ENCODE measurements around the gene CMSS1.

CMSS1 gene

GRCh38 chr3:99945328-99945995 lies 127.8 kb downstream of the CMSS1 start:
- no peak overlapping the region for H3K9ac ChIP-seq
- H3K36me3 ChIP-seq (ENCODE audit: control insufficient read depth, insufficient read depth, low read length), result no peaks in the 10 kb centered on the region
- H3K27me3 ChIP-seq (ENCODE audit: control insufficient read depth, insufficient read depth, low read length), result no peaks in the 10 kb centered on the region
- no peaks in the 10 kb centered on the region for H3K9me3 ChIP-seq (ENCODE audit: control insufficient read depth, low read length)
- TF ChIP-seq, protein P1, sequence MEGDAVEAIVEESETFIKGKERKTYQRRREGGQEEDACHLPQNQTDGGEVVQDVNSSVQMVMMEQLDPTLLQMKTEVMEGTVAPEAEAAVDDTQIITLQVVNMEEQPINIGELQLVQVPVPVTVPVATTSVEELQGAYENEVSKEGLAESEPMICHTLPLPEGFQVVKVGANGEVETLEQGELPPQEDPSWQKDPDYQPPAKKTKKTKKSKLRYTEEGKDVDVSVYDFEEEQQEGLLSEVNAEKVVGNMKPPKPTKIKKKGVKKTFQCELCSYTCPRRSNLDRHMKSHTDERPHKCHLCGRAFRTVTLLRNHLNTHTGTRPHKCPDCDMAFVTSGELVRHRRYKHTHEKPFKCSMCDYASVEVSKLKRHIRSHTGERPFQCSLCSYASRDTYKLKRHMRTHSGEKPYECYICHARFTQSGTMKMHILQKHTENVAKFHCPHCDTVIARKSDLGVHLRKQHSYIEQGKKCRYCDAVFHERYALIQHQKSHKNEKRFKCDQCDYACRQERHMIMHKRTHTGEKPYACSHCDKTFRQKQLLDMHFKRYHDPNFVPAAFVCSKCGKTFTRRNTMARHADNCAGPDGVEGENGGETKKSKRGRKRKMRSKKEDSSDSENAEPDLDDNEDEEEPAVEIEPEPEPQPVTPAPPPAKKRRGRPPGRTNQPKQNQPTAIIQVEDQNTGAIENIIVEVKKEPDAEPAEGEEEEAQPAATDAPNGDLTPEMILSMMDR (IDR thresholded peaks at IDR 0.05), result no peak
- H3K4me3 ChIP-seq (ENCODE audit: low read depth, low read length), result no peak overlapping the region
- no peak overlapping the region for H3K4me2 ChIP-seq (ENCODE audit: low read length)
- H3K27ac ChIP-seq, result no peak overlapping the region
- H3K4me1 ChIP-seq, result peaks cover 3% of the 10 kb centered on the region
- H3K79me2 ChIP-seq, result no peaks in the 10 kb centered on the region
- H2AFZ ChIP-seq, result peak overlapping the region; percentile 56

- no peaks in the 10 kb centered on the region for H3K9me3 ChIP-seq (ENCODE audit: control insufficient read depth, low read length)
- peak overlapping the region; percentile 12 for H2AFZ ChIP-seq
- H3K27ac ChIP-seq, result no peak overlapping the region
- no peak overlapping the region for H3K4me2 ChIP-seq (ENCODE audit: low read length)
- H3K79me2 ChIP-seq, result no peaks in the 10 kb centered on the region
- H3K4me1 ChIP-seq, result peaks cover 3% of the 10 kb centered on the region
- no peak overlapping the region for H3K4me3 ChIP-seq (ENCODE audit: low read depth, low read length)
- H3K36me3 ChIP-seq (ENCODE audit: control insufficient read depth, insufficient read depth, low read length), result no peaks in the 10 kb centered on the region
- TF ChIP-seq, protein P1 (IDR thresholded peaks at IDR 0.05), result no peak
- no peak overlapping the region for H3K9ac ChIP-seq
- no peaks in the 10 kb centered on the region for H3K27me3 ChIP-seq (ENCODE audit: control insufficient read depth, insufficient read depth, low read length)
Measured at GRCh38 chr3:99947356-99947755, 129.7 kb downstream of the CMSS1 start.

GRCh38 chr3:99948467-99949089 lies 130.9 kb downstream of the CMSS1 start:
- H3K9me3 ChIP-seq (ENCODE audit: control insufficient read depth, low read length), result no peaks in the 10 kb centered on the region
- TF ChIP-seq, protein P1 (IDR thresholded peaks at IDR 0.05), result no peak
- H3K4me1 ChIP-seq, result peaks cover 8% of the 10 kb centered on the region
- no peak overlapping the region for H2AFZ ChIP-seq
- H3K36me3 ChIP-seq (ENCODE audit: control insufficient read depth, insufficient read depth, low read length), result no peaks in the 10 kb centered on the region
- H3K4me2 ChIP-seq (ENCODE audit: low read length), result no peak overlapping the region
- no peaks in the 10 kb centered on the region for H3K27me3 ChIP-seq (ENCODE audit: control insufficient read depth, insufficient read depth, low read length)
- no peak overlapping the region for H3K27ac ChIP-seq
- no peaks in the 10 kb centered on the region for H3K79me2 ChIP-seq
- no peak overlapping the region for H3K9ac ChIP-seq
- H3K4me3 ChIP-seq (ENCODE audit: low read depth, low read length), result no peak overlapping the region

- TF ChIP-seq, protein P1 (IDR thresholded peaks at IDR 0.05), result no peak
- Histone ChIP-seq H3K9me3 (ENCODE audit: control insufficient read depth, low read length) (no peaks in the 10 kb centered on the region), H2AFZ (no peak overlapping the region), H3K36me3 (ENCODE audit: control insufficient read depth, insufficient read depth, low read length) (no peaks in the 10 kb centered on the region), H3K9ac (no peak overlapping the region), H3K4me3 (ENCODE audit: low read depth, low read length) (no peak overlapping the region), H3K27ac (no peak overlapping the region), H3K27me3 (ENCODE audit: control insufficient read depth, insufficient read depth, low read length) (no peaks in the 10 kb centered on the region), H3K4me2 (ENCODE audit: low read length) (no peak overlapping the region), H3K79me2 (no peaks in the 10 kb centered on the region), H3K4me1 (peaks cover 14% of the 10 kb centered on the region)
Measured at GRCh38 chr3:99949956-99950670, 132.5 kb downstream of the CMSS1 start.
